ENCODE results near the gene KRTDAP.
"Not testable (repeated sequence)": the region's sequence is repeated elsewhere in the genome, so short reads cannot be mapped to it uniquely, and the experiment has no call there.

The KRTDAP gene

DNA sequence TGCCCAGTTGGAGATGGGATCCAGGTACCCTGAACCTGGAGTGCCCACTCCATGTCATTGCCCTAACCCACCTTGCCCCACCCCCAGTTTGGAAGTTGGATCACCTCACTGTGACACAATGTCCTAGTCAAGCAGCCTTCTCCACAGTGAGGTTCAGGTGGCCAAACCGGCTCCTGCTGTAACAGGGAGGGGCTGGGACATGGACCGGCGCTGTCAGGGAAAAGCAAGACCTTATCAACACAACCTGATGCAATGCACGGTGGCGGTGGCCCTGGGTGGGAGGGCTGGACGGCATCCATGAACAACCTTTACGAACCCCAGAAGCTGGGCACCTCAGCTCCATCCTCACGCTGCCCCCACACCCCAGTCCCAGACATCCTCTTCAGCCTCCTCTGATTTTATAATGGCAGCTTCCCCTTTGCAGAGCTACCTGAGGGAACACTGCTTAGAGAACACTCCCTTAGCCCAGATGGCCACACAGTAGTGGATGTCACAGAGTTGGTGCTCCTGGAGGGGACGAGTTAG, 1.6 kb upstream of the KRTDAP start:
- no peak for DNase-seq (ENCODE audit: low read depth, low spot score)
- no peak overlapping the region for H3K4me3 ChIP-seq (ENCODE audit: low read length)

DNA sequence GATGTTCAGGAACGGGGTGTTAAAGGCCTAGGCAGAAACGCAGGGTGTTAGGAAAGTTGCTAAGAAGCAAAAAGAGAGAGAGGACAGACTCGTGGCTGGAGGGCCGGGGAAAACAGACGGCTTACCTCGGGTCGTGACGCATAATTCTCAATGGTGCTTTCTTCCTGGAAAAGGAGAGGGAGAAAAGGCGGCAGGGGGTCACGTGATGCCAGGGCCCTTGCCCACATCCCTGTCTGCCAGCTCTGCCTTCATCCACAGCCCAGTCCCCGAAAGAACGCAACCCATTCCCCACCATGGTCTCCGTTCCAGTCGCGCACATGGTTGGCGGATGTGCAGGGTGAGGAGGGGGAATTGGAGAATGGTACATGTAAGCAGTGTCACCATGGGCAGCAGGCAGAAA, 1.6 kb downstream of the KRTDAP start:
- no peak for DNase-seq (ENCODE audit: low read depth, low spot score)
- no peak overlapping the region for H3K4me3 ChIP-seq (ENCODE audit: low read length)

GRCh38 chr19:35487656-35488182, 2.5 kb downstream of the KRTDAP start:
- DNase-seq (ENCODE audit: low read depth, low spot score) = no peak
- no peak overlapping the region for H3K4me3 ChIP-seq (ENCODE audit: low read length)

DNA sequence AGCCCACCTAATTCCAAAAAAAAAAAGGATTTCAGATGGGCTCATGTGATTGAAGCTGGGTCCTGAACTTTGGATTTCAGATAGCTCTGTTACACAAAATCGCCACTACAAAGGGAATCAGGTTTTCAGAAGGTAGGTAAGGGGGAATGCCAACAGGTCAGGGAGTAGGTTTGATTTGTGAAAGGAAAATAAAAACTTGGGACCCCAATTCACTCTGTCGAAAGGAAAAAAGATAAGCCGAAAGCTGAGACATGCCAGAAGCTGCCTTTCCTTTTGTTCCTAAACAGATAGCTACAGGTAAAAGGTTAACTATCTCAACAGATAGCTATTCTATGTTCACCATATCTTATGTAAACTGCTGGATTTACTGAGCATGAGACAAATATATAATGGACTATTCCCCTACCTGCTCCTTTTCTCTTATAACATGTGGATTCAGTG, 4.0 kb downstream of the KRTDAP start:
- DNase-seq (ENCODE audit: low read depth, low spot score) = no peak
- H3K4me3 ChIP-seq (ENCODE audit: low read length) = no peak overlapping the region

- no peak overlapping the region for H3K4me3 ChIP-seq (ENCODE audit: low read length)
- no peak for DNase-seq (ENCODE audit: low read depth, low spot score)
These were observed 5.8 kb downstream of the KRTDAP start for GRCh38 chr19:35484252-35485036.

DNA sequence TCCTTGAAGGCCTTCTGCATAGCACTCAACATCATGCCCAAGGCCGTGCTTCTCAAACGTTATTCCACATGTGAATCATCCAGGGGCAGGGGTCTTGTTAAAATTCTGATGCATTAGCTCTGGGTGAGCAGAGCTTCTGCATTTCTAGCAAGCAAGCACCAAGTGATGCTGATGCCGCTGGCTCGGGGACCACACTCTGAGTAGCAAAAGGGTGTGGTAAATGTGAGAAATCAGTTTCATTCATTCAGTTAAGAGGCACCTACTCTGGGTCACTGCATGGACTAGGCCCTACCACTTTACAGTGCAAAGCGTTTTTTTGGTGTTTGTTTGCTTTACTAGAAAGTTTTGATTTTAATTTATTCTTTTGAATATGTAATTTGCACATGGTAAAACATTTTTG, 7.2 kb downstream of the KRTDAP start:
- no peak for DNase-seq (ENCODE audit: low read depth, low spot score)
- H3K4me3 ChIP-seq (ENCODE audit: low read length) = no peak overlapping the region

DNA sequence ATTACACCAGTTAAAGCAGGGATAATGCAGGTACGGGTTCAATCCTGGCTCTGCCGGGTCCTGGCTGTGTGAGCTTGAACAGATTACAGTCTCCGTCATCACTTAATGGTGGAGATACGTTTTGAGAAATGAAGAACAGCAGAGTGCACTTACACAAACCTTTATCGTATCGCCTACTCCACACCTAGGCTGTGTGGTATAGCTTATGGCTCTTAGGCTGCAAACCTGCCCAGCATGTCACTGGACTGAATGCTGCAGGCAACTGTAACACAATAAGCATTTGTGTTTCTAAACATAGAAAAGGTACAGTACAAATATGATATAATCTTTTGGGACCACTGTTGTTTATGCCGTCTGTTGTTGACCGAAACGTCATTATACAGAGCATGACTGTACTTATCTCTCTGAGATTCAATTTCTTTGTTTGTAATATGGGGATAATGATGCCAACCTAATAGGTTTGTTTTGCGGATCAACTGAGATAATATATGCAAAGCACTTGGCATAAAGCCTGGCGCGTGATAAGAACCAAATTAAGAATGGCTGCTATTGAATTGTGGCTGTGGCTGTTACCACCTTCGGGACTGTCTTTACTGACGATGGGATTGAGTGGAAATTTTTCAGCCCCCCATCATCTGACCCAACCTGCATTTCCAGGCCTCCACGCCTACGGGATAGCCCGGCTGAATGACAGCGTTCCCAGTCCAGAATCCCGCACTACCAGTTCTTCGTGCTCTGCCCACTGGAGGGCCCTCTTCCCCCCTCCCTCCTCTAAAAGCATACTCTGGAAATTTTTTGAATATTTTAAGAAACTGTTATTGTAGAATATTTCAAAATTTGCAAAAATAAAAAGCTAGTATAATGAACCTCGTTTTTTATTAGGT, 11.2 kb downstream of the KRTDAP start:
- H3K4me3 ChIP-seq (ENCODE audit: low read length) = no peak overlapping the region
- DNase-seq (ENCODE audit: low read depth, low spot score) = no peak

DNA sequence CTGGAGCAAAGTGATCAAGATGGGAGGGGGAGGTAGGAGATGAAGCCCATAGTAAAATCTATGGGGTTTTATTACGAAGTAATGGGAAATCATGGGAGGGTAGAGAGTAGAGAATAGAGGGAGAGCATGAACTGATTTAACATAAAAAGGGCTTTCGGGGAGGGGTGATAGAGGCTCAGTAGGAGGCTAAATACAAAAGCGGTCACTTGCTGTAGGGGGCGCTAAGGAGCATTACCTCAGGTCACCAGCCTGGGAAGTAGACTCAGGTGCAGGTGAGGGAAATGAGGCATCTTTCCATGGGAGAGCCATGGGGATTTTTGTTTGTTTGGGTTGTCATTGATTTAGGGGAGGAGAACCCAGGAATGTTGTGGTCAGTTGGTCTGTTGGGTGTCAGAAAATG, 14.1 kb downstream of the KRTDAP start:
- H3K4me3 ChIP-seq (ENCODE audit: low read length) = no peak overlapping the region
- DNase-seq (ENCODE audit: low read depth, low spot score) = no peak

DNA sequence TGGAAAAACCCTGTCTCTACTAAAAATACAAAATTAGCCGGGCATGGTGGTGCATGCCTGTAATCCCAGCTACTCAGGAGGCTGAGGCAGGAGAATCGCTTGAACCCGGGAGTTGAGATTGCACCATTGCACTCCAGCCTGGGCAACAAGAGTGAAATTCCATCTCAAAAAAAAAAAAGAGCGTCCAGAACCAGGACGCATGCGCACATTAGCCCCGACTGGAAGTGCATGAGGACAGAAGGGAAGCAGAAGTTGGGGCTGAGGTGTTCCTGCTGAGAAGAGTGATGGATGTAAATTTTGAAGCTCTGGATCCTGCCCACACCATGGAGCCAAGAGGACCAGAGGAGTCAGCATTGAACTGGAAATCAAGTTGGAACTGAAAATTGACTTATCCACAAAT, 15.7 kb downstream of the KRTDAP start:
- DNase-seq (ENCODE audit: low read depth, low spot score); H3K4me3 ChIP-seq (ENCODE audit: low read length): not testable (repeated sequence)

- H3K4me3 ChIP-seq (ENCODE audit: low read length) = no peak overlapping the region
These were observed 16.2 kb downstream of the KRTDAP start for GRCh38 chr19:35474104-35474503.

DNA sequence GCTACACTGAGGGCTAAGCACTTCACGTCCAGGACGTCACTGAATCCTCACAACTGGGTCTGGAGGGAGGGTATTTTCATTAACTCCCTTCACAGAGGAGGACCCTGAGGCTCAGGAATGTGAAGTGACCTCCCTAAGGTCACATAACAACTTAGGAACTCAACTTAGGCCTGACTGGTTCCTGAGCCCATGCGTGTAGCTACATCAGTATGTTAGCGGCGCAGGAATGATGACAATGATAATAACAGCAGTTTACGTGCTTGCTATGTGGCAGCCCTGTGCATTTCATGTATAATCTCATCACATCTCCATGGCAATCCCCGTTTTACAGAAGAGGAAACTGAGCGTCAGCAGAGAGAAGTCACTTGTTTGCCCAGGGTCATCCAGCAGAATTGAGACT, 18.3 kb downstream of the KRTDAP start:
- DNase-seq (ENCODE audit: low read depth, low spot score) = no peak
- H3K4me3 ChIP-seq (ENCODE audit: low read length) = no peak overlapping the region

More at GRCh38 chr19:35474104-35474503, 16.2 kb downstream of the KRTDAP start:
- no peak for DNase-seq (ENCODE audit: low read depth, low spot score)

- not testable (repeated sequence) for H3K4me3 ChIP-seq (ENCODE audit: low read length); DNase-seq (ENCODE audit: low read depth, low spot score)
These were observed 19.2 kb downstream of the KRTDAP start for GRCh38 chr19:35471075-35471474.

DNA sequence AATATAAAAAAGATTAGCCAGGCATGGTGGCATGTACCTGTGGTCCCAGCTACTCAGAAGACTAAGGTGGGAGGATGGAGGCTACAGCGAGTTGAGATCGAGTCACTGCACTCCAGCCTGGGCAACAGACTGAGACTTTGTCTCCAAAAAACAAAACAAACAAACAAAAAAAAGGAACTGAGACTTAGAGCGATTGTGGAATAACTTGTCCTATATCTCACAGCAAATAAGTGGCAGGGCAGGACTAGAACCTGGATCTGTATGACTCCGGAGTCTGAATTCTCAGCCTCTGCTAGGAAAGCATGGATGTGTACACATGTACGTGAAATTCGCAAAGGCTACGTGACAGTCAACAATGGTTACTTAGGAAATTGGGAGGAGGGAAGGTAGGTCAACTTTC, 20.1 kb downstream of the KRTDAP start:
- no peak for DNase-seq (ENCODE audit: low read depth, low spot score)
- H3K4me3 ChIP-seq (ENCODE audit: low read length) = no peak overlapping the region

DNA sequence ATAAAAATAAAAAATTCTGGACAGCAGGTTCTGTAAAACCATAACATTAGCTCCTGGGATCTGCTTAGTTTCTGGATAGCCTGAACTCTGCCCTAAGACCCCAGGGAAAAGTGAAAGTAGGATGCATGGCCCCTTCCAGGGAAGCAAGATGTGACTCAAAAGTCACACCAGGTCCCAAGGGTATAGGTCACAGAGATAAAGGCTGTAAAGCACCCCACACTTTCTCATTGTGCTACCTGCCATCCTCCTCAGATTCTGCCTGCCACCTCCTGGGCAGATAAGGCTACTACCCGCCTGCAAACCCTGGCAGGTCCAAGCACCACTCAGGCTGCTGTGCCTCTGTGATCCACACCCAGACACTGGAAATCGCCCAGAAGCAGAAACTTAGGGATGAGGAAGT, 21.6 kb downstream of the KRTDAP start:
- H3K4me3 ChIP-seq (ENCODE audit: low read length) = no peak overlapping the region
- peak; percentile 46 for DNase-seq (ENCODE audit: low read depth, low spot score)

DNA sequence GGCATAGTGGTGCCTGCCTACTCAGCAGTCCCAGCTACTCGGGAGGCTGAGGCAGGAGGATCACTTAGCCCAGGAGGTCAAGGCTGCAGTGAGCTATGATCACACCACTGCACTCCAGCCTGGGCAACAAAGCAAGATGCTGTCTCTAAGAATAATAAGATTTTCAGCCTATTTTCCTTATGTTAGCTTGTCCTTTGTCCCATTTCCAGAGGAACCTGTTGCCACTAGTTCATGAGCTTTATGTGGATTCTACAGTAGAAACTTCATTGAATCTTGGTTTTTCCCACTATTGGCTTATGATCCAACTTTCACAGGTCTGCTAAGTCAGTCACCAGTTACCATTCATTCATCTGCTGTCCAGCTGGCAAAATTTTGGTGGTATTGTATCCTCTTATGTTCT, 24.0 kb downstream of the KRTDAP start:
- H3K4me3 ChIP-seq (ENCODE audit: low read length) = no peak overlapping the region
- DNase-seq (ENCODE audit: low read depth, low spot score) = no peak

DNA sequence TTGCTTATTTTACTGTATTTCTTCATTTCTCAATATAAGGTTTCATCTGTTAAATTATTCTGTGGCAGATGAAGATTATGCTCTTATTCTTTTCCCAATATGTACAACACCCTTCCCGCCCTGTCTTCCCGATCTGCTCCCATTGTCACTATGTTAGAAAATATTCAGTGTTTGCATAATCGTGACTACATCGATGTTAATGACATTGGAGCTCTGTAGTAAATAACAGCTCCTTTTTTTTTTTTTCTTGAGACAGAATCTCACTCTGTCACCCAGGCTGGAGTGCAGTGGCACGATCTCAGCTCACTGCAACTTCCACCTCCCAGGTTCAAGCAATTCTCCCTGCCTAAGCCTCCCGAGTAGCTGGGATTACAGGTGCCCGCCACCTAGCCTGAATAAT, 27.3 kb downstream of the KRTDAP start:
- not testable (repeated sequence) for DNase-seq (ENCODE audit: low read depth, low spot score); H3K4me3 ChIP-seq (ENCODE audit: low read length)

GRCh38 chr19:35462476-35462953, 27.7 kb downstream of the KRTDAP start:
- peak; percentile 95 for DNase-seq (ENCODE audit: low read depth, low spot score)
- peak overlapping the region; percentile 37 for H3K4me3 ChIP-seq (ENCODE audit: low read length)

GRCh38 chr19:35461788-35462187, 28.5 kb downstream of the KRTDAP start:
- not testable (repeated sequence) for H3K4me3 ChIP-seq (ENCODE audit: low read length)

GRCh38 chr19:35461060-35461459, 29.2 kb downstream of the KRTDAP start:
- H3K4me3 ChIP-seq (ENCODE audit: low read length) = no peak overlapping the region
- no peak for DNase-seq (ENCODE audit: low read depth, low spot score)

More at GRCh38 chr19:35461788-35462187, 28.5 kb downstream of the KRTDAP start:
- DNase-seq (ENCODE audit: low read depth, low spot score) = not testable (repeated sequence)

GRCh38 chr19:35460608-35461007, 29.7 kb downstream of the KRTDAP start:
- no peak overlapping the region for H3K4me3 ChIP-seq (ENCODE audit: low read length)
- no peak for DNase-seq (ENCODE audit: low read depth, low spot score)
